Fibroblast of lung (primary cell): ENCODE data around the gene ZNF554. TPM values are rescaled to one million over a fixed set of nuclear protein-coding genes. Genes with fewer than 3 reads are reported as not detected.

Experiments
- DNase-seq, 2 donors: peaks; one replicate each; pipeline versions ENCODE4 v3.0.0 to v3.0.0-alpha.2; 2010; ENCODE audit warnings: low read depth in 2 of 2
- H2AFZ ChIP-seq: 2 replicates; pipeline ENCODE4 v1.5.1; 2012; ENCODE audit warnings: low read length, control low read depth, inconsistent platforms
- H3K27ac ChIP-seq: 2 replicates; pipeline ENCODE4 v1.5.1; 2011; ENCODE audit warnings: low read length, control low read depth; ENCODE audit not compliant: insufficient read depth
- H3K27me3 ChIP-seq: 2 replicates; pipeline ENCODE4 v1.5.1; 2011; ENCODE audit warnings: mild to moderate bottlenecking, low read length; ENCODE audit not compliant: control insufficient read depth, insufficient read depth
- H3K36me3 ChIP-seq: 2 replicates; pipeline ENCODE4 v1.5.1; 2011; ENCODE audit warnings: low read length; ENCODE audit not compliant: control insufficient read depth, insufficient read depth
- H3K4me1 ChIP-seq: 2 replicates; pipeline ENCODE4 v1.5.1; 2011; ENCODE audit warnings: low read length; ENCODE audit not compliant: control insufficient read depth, insufficient read depth; ENCODE audit errors: extremely low read depth
- H3K4me2 ChIP-seq: 2 replicates; pipeline ENCODE4 v1.5.1; 2011; ENCODE audit warnings: low read length, control low read depth; ENCODE audit not compliant: insufficient read depth; ENCODE audit errors: extremely low read depth
- H3K4me3 ChIP-seq, 4 experiments: fragments of 200-600 bp in 1 of 4; sonication (generic) in 1 of 4; replicated peaks in 1 of 4; 2 replicates each; pipeline ENCODE4 v1.5.1; 2011 to 2016; ENCODE audit warnings: low read length in 4 of 4, low read depth in 3 of 4, mild to moderate bottlenecking in 3 of 4, control low read depth in 2 of 4, inconsistent platforms in 1 of 4, mixed read lengths in 1 of 4; ENCODE audit not compliant: insufficient read depth in 1 of 4; ENCODE audit errors: control extremely low read depth in 1 of 4
- H3K79me2 ChIP-seq: 2 replicates; pipeline ENCODE4 v1.5.1; 2012; ENCODE audit warnings: mild to moderate bottlenecking, low read length, inconsistent platforms; ENCODE audit not compliant: control insufficient read depth, insufficient read depth
- H3K9ac ChIP-seq: 2 replicates; pipeline ENCODE4 v1.5.1; 2011; ENCODE audit warnings: mild to moderate bottlenecking, low read length, control low read depth; ENCODE audit not compliant: insufficient read depth
- H3K9me3 ChIP-seq: 2 replicates; pipeline ENCODE4 v1.5.1; 2012; ENCODE audit warnings: low read depth, low read length; ENCODE audit not compliant: control insufficient read depth, insufficient read depth
- H4K20me1 ChIP-seq: 2 replicates; pipeline ENCODE4 v1.5.1; 2011; ENCODE audit warnings: low read length; ENCODE audit not compliant: control insufficient read depth, insufficient read depth; ENCODE audit errors: extremely low read depth
- EZH2 ChIP-seq: IDR thresholded peaks from 2 replicates; pipeline ENCODE4 v1.5.1; 2012; ENCODE audit warnings: low read length, control low read depth, mild to moderate bottlenecking; ENCODE audit errors: missing control alignments
- polyA plus RNA-seq, 2 donors: library from polyadenylated mRNA; depleted of rRNA in 1 of 2; stranded (reverse) in 1 of 2; unstranded in 1 of 2; fragments of >200 nt; gene quantifications; 2 replicates each; pipeline ENCODE4 v1.2.1, GENCODE V29; 2011 to 2012; ENCODE audit warnings: missing spikeins in 1 of 2
- total RNA-seq: library from RNA; depleted of rRNA; stranded (reverse); fragments of >200 nt; gene quantifications from 2 replicates; pipeline ENCODE4 v1.2.1, GENCODE V29; 2014
- TF ChIP-seq, protein P1 (sequence below), 2 donors: IDR thresholded peaks in 1 of 2; conservative IDR thresholded peaks in 1 of 2; 1 replicate in 1 of 2; 2 replicates in 1 of 2; pipeline ENCODE4 v1.5.1; 2011 to 2012; ENCODE audit warnings: low read length in 2 of 2, control low read depth in 1 of 2, inconsistent platforms in 1 of 2, low read depth in 1 of 2, mild to moderate bottlenecking in 1 of 2

The ZNF554 gene
- total and polyA plus RNA-seq, 2 donors (not counting 1 experiment from before 2014, with no cell fraction given): 2.0 to 5.8 TPM

DNA sequence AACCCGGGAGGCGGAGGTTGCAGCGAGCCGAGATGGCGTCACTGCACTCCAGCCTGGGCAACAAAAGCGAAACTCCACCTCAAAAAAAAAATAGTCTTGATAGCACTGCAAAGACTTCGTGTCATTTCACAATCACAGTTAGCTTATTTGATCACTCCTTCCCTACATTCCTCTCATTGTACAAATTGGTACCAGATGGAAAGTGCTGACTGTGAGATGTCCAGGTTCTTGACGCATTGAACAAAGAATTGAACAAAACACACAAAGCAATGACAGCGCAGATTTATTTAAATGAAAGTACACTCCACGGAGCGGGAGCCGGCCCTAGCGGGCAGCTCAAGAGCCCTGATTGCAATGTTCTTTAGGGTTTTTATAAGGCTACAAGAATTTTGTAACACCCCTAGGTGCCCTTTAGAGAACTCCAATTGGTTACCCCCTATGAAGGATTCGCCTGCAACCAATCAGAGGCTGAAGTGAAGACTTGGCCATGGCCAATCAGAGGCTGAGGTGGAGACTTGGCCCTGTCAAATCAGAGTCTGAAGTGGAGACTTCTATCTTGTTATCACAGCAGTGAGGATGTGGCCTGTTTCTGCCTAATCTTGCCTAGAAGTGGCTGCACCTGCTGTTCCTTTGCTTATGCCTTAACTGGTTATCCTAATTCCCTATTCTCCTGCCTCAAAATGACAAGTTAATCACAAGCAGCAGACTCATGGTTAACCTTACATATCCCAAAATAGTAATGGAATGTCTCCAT is 64.2 kb downstream of the ZNF554 start:
- no peaks in the 10 kb centered on the region for H3K79me2 ChIP-seq
- no peaks in the 10 kb centered on the region for H3K4me1 ChIP-seq
- no peak overlapping the region for H3K27ac ChIP-seq
- no peaks in the 10 kb centered on the region for H3K9me3 ChIP-seq
- H2AFZ ChIP-seq: no peak overlapping the region
- no peaks in the 10 kb centered on the region for H4K20me1 ChIP-seq
- H3K36me3 ChIP-seq: no peaks in the 10 kb centered on the region
- H3K4me2 ChIP-seq: no peak overlapping the region
- no peak overlapping the region for H3K9ac ChIP-seq
- H3K27me3 ChIP-seq: no peaks in the 10 kb centered on the region
- no peak for DNase-seq
- TF ChIP-seq EZH2: no peak
- TF ChIP-seq, protein P1, sequence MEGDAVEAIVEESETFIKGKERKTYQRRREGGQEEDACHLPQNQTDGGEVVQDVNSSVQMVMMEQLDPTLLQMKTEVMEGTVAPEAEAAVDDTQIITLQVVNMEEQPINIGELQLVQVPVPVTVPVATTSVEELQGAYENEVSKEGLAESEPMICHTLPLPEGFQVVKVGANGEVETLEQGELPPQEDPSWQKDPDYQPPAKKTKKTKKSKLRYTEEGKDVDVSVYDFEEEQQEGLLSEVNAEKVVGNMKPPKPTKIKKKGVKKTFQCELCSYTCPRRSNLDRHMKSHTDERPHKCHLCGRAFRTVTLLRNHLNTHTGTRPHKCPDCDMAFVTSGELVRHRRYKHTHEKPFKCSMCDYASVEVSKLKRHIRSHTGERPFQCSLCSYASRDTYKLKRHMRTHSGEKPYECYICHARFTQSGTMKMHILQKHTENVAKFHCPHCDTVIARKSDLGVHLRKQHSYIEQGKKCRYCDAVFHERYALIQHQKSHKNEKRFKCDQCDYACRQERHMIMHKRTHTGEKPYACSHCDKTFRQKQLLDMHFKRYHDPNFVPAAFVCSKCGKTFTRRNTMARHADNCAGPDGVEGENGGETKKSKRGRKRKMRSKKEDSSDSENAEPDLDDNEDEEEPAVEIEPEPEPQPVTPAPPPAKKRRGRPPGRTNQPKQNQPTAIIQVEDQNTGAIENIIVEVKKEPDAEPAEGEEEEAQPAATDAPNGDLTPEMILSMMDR (conservative IDR thresholded peaks at IDR 0.05 in 1 of 2, IDR thresholded peaks at IDR 0.05 in 1 of 2; ENCODE audit: low read depth in 1 of 2, low read length in 2 of 2): no peak
- H3K4me3 ChIP-seq: no peak overlapping the region

DNA sequence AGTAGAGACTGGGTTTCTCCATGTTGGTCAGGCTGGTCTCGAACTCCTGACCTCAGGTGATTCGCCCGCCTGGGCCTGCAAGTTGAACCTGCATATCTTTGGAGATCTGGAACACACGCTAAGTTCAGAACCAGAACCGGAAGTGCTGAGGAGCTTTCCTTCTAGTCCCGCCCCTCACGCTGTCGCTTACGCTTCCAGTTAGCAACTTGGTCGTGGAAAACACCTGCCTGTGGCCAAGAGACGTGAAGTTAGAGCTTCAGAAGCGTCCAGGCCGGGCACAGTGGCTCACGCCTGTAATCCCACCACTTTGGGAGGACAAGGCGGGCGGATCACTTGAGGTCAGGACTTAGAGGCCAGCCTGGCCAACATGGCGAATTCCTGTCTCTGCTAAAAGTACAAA is 66.1 kb downstream of the ZNF554 start:
- H3K4me1 ChIP-seq: no peaks in the 10 kb centered on the region
- no peaks in the 10 kb centered on the region for H3K36me3 ChIP-seq
- no peak overlapping the region for H2AFZ ChIP-seq
- H3K27ac ChIP-seq: no peak overlapping the region
- no peak for DNase-seq
- no peak overlapping the region for H3K4me3 ChIP-seq
- no peaks in the 10 kb centered on the region for H4K20me1 ChIP-seq
- no peak overlapping the region for H3K9ac ChIP-seq
- TF ChIP-seq, protein P1 (conservative IDR thresholded peaks at IDR 0.05 in 1 of 2, IDR thresholded peaks at IDR 0.05 in 1 of 2; ENCODE audit: low read depth in 1 of 2, low read length in 2 of 2): no peak
- TF ChIP-seq EZH2: no peak
- H3K4me2 ChIP-seq: no peak overlapping the region
- no peaks in the 10 kb centered on the region for H3K9me3 ChIP-seq
- no peaks in the 10 kb centered on the region for H3K79me2 ChIP-seq
- H3K27me3 ChIP-seq: no peaks in the 10 kb centered on the region

Other genes starting within 250 kb of the ZNF554 start
- gene GNG7, start 117.2 kb upstream of the ZNF554 start, total RNA-seq: 0.51 and 0.83 TPM in 2 replicates
- gene GNG7, start 117.2 kb upstream of the ZNF554 start, polyA plus RNA-seq: 0.27 and 0.32 TPM in 2 replicates
- 11.3 and 19.0 TPM in 2 replicates for gene DIRAS1, start 98.5 kb upstream of the ZNF554 start, total RNA-seq
- 5.2 and 7.3 TPM in 2 replicates for gene DIRAS1, start 98.5 kb upstream of the ZNF554 start, polyA plus RNA-seq
- 27.7 and 28.2 TPM in 2 replicates for gene SLC39A3, start 79.9 kb upstream of the ZNF554 start, total RNA-seq
- gene SLC39A3, start 79.9 kb upstream of the ZNF554 start, polyA plus RNA-seq: 23.9 and 29.9 TPM in 2 replicates
- 24.1 and 26.8 TPM in 2 replicates for gene SGTA, start 36.6 kb upstream of the ZNF554 start, total RNA-seq
- 33.4 and 56.0 TPM in 2 replicates for gene SGTA, start 36.6 kb upstream of the ZNF554 start, polyA plus RNA-seq
- gene THOP1, start 34.4 kb upstream of the ZNF554 start, total RNA-seq: 28.8 and 49.5 TPM in 2 replicates
- gene THOP1, start 34.4 kb upstream of the ZNF554 start, polyA plus RNA-seq: 23.6 and 48.1 TPM in 2 replicates
- 4.6 and 5.9 TPM in 2 replicates for gene ZNF555, start 21.6 kb downstream of the ZNF554 start, total RNA-seq
- 3.8 and 5.0 TPM in 2 replicates for gene ZNF555, start 21.6 kb downstream of the ZNF554 start, polyA plus RNA-seq
- under 0.01 and 0.17 TPM in 2 replicates for gene ZNF556, start 47.5 kb downstream of the ZNF554 start, total RNA-seq
- gene ZNF556, start 47.5 kb downstream of the ZNF554 start, polyA plus RNA-seq: 0.02 and 0.09 TPM in 2 replicates
- gene ZNF57, start 81.1 kb downstream of the ZNF554 start, total RNA-seq: 4.1 and 5.3 TPM in 2 replicates
- gene ZNF57, start 81.1 kb downstream of the ZNF554 start, polyA plus RNA-seq: 2.2 and 2.8 TPM in 2 replicates
- 3.9 and 5.0 TPM in 2 replicates for gene ZNF77, start 125.1 kb downstream of the ZNF554 start, total RNA-seq
- 3.3 and 4.0 TPM in 2 replicates for gene ZNF77, start 125.1 kb downstream of the ZNF554 start, polyA plus RNA-seq
- gene TLE6, start 157.7 kb downstream of the ZNF554 start, total RNA-seq: 0.51 and 1.7 TPM in 2 replicates
- 0.24 and 0.56 TPM in 2 replicates for gene TLE6, start 157.7 kb downstream of the ZNF554 start, polyA plus RNA-seq
- 3.8 and 4.9 TPM in 2 replicates for gene TLE2, start 209.4 kb downstream of the ZNF554 start, total RNA-seq
- 0.90 and 1.8 TPM in 2 replicates for gene TLE2, start 209.4 kb downstream of the ZNF554 start, polyA plus RNA-seq
- 111 and 173 TPM in 2 replicates for gene TLE5, start 242.6 kb downstream of the ZNF554 start, total RNA-seq
- 319 and 328 TPM in 2 replicates for gene TLE5, start 242.6 kb downstream of the ZNF554 start, polyA plus RNA-seq